NCI-H187 (cell line): ENCODE results near the gene COMTD1.

Experiments used
- DNase-seq, 2 experiments: peaks; one replicate each; lab custom pipeline; 2025; lab: John Stamatoyannopoulos, UW

COMTD1 gene

GRCh38 chr10:75235375-75236177 is at the start of gene COMTD1:
TSS of gene COMTD1 (minus strand) at chr10:75235957. CDS start at chr10:75235928, 29 bp downstream.
- DNase-seq = peak; percentile 36 to 77

DNA sequence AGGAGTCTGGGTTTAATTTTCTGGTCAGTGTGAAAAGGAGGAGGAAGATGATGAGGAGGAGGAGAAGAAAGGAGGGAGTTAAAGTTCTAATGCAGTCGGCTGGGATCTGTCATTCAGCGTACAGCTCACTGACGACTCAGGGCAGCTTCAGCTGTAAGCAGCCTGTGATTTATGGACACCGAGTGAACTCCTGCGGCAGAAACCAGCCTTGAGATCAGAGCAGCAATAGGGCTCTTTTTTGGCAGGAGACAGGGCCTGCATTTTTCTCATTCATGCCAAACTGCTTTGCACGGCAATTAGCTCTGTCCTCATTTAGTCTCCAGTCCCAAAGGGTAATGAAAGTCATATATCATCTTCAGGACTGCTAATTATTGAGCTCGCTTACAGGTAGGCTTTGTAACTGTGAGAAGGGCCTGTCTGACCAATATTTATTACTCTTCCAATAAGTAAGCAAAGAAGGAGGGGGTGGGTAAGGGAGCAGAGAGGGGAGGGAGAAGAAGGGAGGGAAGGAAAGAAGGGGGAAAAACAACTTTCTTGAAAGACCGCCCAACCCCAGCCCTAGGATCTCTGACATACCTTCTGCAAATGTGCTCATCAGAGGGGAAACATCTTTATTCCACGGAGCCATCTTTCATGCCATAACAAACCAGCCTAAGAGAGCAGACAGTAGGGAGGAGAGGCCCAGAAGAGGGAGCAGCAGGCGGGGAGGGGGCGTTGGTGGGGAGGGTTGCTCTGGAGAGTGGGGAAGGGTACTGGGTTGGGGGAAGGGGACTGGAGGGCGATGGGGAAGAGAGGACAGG is 48.1 kb upstream of the COMTD1 start:
- DNase-seq = no peak

DNA sequence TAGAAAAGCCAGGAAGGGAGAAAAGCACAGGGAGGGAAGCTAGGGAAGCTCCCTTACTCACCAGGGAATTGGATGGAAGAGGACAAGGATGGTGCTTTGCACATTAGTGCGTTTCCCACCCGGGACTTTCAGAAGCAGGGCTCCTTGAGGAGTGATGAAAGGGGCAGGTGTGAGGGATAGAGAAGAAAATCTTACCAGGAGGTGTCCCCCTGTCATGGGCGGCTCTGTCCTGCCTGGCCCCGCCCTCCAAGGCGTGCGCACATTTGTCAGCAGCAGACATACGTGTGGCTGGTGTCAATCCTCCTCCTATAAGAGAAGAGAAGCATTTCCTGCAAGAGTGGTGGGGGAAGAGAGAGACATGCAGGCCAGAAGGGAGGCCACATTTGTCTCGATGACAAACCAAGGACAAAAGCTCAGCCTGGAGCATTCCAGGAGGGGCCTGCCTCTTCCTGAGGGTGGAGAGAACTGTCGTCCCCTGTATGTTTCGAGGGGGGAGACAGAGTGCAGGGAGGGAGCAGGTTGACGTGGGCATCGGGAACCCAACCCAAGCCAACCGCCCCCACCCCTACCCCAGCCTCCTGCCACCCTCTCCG is 47.4 kb upstream of the COMTD1 start:
- DNase-seq = no peak

DNA sequence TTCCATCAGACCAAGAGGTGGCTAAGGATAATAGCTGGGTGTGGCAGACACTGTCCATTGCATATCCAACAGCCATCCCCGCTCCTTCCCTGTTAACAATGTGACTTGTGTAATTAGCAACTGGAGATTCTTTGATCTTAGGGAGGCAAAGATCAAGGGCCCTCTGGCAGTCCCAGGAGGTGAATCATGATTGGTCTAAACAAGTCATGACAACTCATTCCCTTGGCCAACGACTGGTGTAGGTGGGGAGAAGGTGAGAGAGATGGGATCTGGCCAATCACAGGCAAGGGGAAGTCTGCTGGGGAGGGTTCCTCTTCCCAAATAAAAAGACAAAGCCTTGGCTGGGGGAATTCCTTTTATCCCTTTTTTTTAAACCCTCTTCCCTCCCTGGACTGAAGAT is 46.2 kb upstream of the COMTD1 start:
- DNase-seq = no peak

GRCh38 chr10:75280236-75280635 is 44.5 kb upstream of the COMTD1 start:
- DNase-seq = no peak

DNA sequence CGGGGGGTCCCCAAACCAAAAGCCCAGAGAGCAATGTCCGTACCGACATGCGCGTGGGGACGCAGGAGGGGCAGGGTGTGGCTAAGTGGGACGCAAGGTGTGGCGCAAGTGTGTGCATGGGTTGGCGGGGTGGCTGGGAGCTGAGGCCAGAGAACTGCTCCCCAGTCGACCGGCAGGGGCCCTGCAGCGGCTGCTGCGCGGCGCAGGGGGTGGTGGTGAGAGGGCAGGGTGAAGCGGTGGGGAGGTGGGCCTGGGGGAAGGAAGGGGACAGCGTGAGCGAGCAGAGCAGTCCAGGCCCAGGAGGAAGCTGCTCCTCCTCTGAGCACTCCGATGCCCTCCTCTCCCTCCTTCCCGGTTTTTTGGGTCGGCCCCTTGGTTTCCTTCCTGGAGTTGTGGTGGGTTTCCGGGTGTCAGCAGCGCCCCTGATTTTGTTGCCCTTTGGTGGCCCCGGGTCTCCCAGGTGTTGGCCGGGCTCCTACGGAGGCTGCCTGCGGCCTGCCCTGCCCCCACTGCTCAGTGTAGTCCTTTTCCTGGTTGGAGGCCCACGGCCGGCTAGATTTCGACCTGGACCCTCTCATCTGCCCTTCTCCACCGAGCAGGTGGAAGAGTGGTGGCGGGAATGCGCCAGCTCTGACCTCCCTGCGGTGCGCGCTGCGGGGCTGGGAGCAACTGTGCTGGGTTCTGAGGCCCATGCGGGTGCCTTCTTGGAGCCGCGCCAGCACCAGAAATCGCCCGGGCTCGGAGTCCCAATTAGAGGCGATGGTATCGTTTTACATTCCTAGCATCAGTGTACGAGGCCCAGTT is 40.5 kb upstream of the COMTD1 start:
- DNase-seq = no peak

DNA sequence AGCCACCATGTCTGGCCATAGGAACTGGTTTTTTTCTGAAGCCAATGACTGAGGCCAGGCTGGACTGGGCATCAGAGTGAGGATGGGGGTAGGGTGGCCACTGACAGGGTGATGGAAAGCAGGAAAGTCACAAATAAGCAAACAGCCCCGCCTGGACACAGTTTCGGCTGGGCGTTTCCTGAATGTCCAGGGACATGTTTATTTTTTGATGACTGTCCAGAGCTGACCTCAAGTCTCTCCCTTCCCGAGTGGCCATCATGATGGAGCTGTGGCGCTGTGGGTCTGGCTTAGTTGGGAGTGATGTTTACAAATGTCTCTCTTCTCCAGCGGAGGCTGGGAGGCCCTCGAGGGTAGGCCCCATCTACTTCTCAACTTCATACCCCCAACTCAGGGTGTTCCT is 37.1 kb upstream of the COMTD1 start:
- DNase-seq = no peak

- DNase-seq = no peak
Observed at GRCh38 chr10:75272094-75272493, 36.3 kb upstream of the COMTD1 start.

DNA sequence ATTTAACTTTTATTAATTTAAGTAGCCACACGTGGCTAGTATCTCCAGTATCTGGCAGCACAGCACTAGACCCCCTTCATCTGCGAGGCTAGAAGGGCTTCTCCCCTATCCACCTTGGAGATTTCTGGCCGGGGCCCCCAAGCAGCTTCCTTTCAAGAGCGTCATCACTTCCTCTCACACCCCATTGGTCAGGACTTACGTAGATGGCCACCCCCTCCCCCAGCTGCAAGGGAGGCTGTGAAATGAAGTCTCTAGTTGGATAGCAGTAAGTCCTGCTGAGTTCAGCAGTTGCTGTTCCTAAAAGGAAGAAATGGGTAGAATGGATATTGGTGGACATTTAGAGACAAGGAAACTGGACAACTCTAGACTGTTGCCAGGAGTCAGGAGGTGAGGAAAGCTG is 33.8 kb upstream of the COMTD1 start:
- DNase-seq = no peak

GRCh38 chr10:75266945-75267344 is 31.2 kb upstream of the COMTD1 start:
- DNase-seq = no peak

DNA sequence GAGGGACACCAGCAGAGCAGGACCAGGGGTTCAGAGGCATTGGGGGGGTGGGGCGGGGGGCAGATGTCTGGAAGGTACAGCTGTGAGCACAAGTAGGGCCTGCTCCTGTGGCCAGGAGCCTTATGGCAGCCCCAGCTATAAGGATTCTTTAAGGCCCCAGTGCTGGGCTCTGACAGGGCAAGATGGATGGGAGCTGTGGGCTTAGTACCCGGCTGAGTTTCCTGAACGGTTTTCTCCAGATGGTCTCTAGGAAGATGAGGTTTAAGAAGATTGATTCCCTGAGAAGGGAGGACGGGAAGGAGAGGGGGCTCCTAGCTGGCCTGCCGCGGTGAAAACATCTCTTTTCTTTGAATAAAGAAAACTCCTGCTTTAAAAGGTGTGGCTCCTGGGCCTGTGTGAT is 30.1 kb upstream of the COMTD1 start:
- no peak for DNase-seq

DNA sequence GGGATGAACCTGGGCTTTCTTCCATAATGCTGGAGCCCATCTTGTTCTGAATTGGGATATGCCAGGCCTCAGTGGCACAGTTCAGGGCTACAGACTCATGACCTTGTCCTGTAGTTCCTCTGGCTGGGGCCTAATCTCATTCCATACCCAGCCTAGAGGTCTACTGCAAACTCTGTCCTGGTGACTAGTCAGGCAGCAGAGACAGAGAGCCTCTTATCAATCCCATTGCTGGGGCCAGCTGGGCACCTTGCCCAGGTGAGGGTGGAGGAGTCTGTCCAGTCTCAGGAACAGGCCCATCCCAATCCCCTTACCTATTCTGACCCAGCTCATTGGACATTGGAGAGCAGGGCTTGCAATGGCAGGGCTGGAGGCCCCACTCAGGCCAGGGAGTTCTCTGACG is 28.0 kb upstream of the COMTD1 start:
- no peak for DNase-seq

GRCh38 chr10:75261813-75262705 is 26.3 kb upstream of the COMTD1 start:
- no peak for DNase-seq

DNA sequence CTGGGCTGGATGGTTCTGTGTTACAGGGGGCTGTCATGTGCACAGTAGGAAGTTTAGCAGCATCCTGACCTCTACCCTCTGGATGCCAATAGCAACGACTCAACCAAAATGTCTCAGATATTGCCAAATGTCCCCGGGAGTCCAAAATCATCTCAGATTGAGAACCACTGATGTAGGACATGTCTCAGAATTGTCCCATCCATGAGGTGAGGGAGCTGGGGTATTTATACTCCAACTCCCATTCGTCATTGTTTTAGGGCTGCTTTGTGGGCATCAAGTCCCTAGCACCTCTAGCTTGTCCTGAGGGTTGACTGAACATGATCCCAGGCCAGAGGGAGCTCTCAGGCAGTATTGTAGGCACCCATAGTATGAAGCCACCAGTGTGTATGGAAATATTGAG is 25.2 kb upstream of the COMTD1 start:
- DNase-seq = no peak

GRCh38 chr10:75254739-75255138 is 19.0 kb upstream of the COMTD1 start:
- DNase-seq = no peak

DNA sequence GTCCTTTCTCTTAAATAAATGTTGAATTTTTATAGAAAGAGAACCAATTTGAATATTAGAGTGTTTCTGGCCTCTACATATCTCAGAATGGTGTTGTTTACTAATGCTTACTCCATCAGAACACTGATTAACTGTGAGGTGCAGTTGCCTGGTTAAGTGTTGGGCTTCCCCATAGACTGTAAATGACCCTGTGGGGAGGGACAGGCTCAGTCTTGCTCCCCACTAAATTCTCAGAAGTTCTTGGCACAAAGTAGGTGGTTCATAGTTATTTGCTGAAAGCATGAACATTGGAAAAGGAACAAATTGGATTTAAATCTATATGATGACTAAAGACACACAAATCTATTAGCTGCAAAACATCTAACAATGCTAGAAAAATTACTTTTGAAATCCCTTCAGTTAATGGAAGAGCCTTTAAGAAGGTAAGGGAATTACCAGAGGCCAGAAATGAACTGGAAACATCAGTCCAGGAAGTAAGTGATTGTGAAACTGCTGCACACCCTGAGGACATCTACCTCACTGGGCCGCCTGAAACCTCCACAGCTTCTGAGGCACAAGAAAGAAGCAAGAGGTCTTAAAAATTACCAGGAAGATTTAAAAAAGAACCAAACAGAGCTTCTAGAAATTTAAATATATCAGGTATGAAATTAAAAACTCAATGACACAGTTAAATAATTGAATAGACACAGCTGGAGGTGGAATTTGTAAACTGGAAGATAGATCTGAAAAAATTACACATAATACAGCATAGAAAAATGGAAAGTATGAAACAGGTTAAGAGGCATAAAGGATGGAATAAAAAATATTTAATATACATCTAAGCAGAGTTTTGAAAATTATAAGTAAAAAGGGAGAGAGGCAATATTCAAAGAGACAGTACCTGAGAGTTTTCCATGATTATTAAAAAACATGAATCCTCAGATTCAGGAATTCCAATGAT is 17.8 kb upstream of the COMTD1 start:
- DNase-seq = no peak

- no peak for DNase-seq
Observed at GRCh38 chr10:75250934-75251333, 15.2 kb upstream of the COMTD1 start.

DNA sequence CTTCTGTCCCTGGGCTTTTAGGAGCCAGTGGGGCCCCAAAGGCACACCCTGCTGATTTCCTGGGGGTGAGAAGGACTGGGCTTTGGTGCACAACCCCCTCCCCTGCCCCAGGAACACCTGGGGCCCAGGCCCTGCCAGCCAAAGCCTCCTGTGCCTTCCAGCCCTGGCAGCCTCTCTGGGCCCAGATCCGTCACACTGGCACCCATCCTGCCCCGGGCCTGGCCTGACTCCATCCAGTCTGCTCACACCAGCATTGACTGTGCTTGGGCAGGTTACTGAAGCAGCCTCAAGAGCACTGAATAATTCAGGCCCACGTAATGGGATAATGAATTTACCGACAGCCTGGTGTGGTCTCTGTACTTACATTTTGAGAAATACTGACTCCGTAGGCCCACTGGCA is 12.0 kb upstream of the COMTD1 start:
- DNase-seq = no peak

GRCh38 chr10:75246506-75246905 is 10.7 kb upstream of the COMTD1 start:
- DNase-seq = no peak
